KOPT-K1 (cell line): ENCODE results near the gene CEP192.
"Not testable (repeated sequence)": the region's sequence is repeated elsewhere in the genome, so short reads cannot be mapped to it uniquely, and the experiment has no call there.

Experiments
- H3K27ac ChIP-seq: fragments of 200-600 bp; sonication (generic); 2 replicates; pipeline ENCODE4 v1.5.1; 2016; ENCODE audit warnings: antibody characterized with exemption, mild to moderate bottlenecking, low read depth, low read length; ENCODE audit not compliant: poor library complexity, severe bottlenecking
- H3K36me3 ChIP-seq: fragments of 200-600 bp; sonication (generic); 2 replicates; pipeline ENCODE4 v1.5.1; 2017; ENCODE audit warnings: antibody characterized with exemption, mild to moderate bottlenecking, low read length, moderate library complexity; ENCODE audit not compliant: insufficient read depth
- H3K9me3 ChIP-seq: fragments of 200-600 bp; sonication (generic); 2 replicates; pipeline ENCODE4 v1.5.1; 2017; ENCODE audit warnings: antibody characterized with exemption, low read length, mild to moderate bottlenecking; ENCODE audit not compliant: insufficient read depth, poor library complexity, severe bottlenecking

The CEP192 gene

GRCh38 chr18:12975488-12975887 is 15.7 kb upstream of the CEP192 start:
- H3K9me3 ChIP-seq: no peaks in the 10 kb centered on the region
- H3K27ac ChIP-seq: no peak overlapping the region
- H3K36me3 ChIP-seq: peaks cover 84% of the 10 kb centered on the region

- Histone ChIP-seq H3K9me3 (no peaks in the 10 kb centered on the region), H3K36me3 (peaks cover 76% of the 10 kb centered on the region), H3K27ac (no peak overlapping the region)
Observed at GRCh38 chr18:12976305-12976704, 14.9 kb upstream of the CEP192 start.

- H3K36me3 ChIP-seq: peaks cover 70% of the 10 kb centered on the region
- not testable (repeated sequence) for H3K9me3 ChIP-seq, H3K27ac ChIP-seq
Observed at GRCh38 chr18:12980065-12980464, 11.1 kb upstream of the CEP192 start.

GRCh38 chr18:12989397-12990122 is 1.6 kb upstream of the CEP192 start:
- no peaks in the 10 kb centered on the region for H3K9me3 ChIP-seq
- H3K36me3 ChIP-seq: peaks cover 29% of the 10 kb centered on the region
- H3K27ac ChIP-seq: peak overlapping the region; percentile 93

GRCh38 chr18:12990123-12990475 is 1.1 kb upstream of the CEP192 start:
- H3K9me3 ChIP-seq: no peaks in the 10 kb centered on the region
- peak overlapping the region; percentile 93 for H3K27ac ChIP-seq

GRCh38 chr18:12990641-12990966 is 558 bp upstream of the CEP192 start:
- Histone ChIP-seq H3K27ac (peak overlapping the region; percentile 93), H3K9me3 (no peaks in the 10 kb centered on the region), H3K36me3 (peaks cover 28% of the 10 kb centered on the region)

More at GRCh38 chr18:12990123-12990475, 1.1 kb upstream of the CEP192 start:
- peaks cover 28% of the 10 kb centered on the region for H3K36me3 ChIP-seq

- H3K27ac ChIP-seq: peak overlapping the region; percentile 93
- H3K9me3 ChIP-seq: no peaks in the 10 kb centered on the region
- H3K36me3 ChIP-seq: peaks cover 29% of the 10 kb centered on the region
Observed at GRCh38 chr18:12991821-12992179, 638 bp downstream of the CEP192 start.

GRCh38 chr18:12993439-12993838 is 2.3 kb downstream of the CEP192 start:
- Histone ChIP-seq H3K9me3 (no peaks in the 10 kb centered on the region), H3K27ac (no peak overlapping the region), H3K36me3 (peaks cover 28% of the 10 kb centered on the region; the same call in 1 of the 2 replicates)

DNA sequence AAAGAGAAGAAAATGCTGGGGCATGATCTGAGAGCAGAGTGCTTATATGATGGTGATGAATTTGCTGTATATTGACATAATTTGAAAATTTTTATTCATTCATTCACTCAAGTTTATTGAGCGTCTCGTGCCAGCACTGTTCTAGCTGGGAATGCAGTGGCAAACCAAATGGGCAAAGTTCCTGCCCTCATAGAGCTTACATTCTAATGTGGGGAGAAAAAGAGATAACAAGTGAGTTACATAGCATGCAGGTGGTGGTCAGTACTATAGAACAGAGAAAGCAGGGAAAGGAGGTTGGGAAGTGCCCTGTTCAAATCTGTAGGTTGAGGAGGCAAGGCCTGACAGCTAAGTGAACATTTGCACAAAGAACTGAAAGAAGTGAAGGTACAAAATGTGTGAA is 4.3 kb downstream of the CEP192 start:
- no peaks in the 10 kb centered on the region for H3K9me3 ChIP-seq
- no peak overlapping the region for H3K27ac ChIP-seq
- peaks cover 41% of the 10 kb centered on the region for H3K36me3 ChIP-seq

GRCh38 chr18:12995952-12996477 is 4.9 kb downstream of the CEP192 start:
- Histone ChIP-seq H3K27ac (no peak overlapping the region), H3K36me3 (peaks cover 46% of the 10 kb centered on the region), H3K9me3 (no peaks in the 10 kb centered on the region)

DNA sequence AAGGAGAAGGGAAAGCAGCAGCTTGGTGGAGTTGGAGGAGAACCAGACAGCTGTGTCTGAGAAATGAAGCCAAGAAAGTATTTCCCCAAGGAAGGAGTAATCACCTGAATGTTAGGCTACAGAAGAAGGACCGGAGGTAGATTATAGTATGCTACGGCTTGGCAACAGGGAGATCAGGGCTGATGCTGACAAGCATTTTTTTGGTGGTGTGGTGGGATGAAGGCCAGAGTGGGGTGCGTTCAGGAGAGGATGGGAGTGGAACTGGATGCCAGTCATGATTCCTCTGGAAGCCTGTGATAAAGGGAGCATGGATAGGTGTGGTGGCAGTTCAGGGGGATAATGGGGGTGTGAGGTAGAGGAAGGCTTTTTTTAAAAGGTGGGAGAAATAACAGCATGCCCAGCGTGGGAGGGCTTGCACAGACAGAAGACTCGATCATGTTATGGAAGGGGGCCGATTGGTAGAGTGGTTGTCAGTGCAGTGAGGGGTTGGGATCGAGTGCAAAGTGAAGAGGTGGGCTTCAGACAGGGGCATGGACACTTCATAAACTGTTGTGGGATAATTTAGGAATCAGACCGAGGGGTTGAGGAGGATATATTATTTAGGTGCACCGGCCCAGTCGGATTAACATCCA is 5.6 kb downstream of the CEP192 start:
- no peak overlapping the region for H3K27ac ChIP-seq
- H3K36me3 ChIP-seq: peaks cover 54% of the 10 kb centered on the region
- H3K9me3 ChIP-seq: no peaks in the 10 kb centered on the region

DNA sequence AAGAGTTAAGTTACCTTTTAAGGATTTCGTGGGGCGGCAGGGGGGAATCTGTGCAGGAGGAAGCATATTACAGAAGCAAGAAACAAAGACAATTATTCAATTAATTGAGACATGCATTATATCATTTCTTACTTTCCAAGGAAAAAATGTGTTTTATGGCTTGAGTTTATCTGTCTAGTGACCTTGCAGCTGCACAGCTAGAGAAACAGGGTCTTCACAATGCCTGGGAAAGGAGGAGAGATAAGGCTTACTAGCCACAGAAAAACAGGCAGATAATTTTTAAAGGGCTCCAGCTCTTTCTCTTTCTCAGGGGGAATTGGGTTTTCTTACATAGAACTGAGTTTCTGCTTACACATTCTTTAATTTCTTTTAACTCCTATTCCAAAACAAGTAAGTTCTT is 6.2 kb downstream of the CEP192 start:
- H3K9me3 ChIP-seq, H3K27ac ChIP-seq: not testable (repeated sequence)
- H3K36me3 ChIP-seq: peaks cover 60% of the 10 kb centered on the region

GRCh38 chr18:12998332-12999060 is 7.3 kb downstream of the CEP192 start:
- no peak overlapping the region for H3K27ac ChIP-seq
- peaks cover 71% of the 10 kb centered on the region for H3K36me3 ChIP-seq
- H3K9me3 ChIP-seq: no peaks in the 10 kb centered on the region

- H3K9me3 ChIP-seq: no peaks in the 10 kb centered on the region
- H3K36me3 ChIP-seq: peaks cover 93% of the 10 kb centered on the region
- no peak overlapping the region for H3K27ac ChIP-seq
Observed at GRCh38 chr18:13003466-13003896, 12.3 kb downstream of the CEP192 start.

DNA sequence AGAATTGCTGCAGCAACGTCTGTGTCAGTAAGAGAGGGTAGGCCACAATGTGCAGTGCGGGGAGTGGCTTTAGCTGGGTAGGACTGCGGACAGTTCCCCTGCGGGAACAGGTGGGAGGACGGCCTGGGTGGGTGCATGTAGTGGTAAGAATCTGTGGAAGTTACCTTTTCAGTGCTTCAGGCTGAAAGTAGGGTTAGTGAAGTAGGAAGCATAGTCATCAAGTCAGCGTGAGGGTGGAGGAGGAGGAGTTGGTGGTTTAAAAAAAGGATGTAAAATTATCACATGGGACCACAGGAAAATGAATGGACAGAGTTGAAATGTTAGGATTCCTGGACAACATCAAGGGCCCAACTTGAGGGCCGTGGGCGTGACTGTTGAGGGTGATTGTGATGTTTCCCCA is 13.2 kb downstream of the CEP192 start:
- Histone ChIP-seq H3K27ac (no peak overlapping the region), H3K9me3 (no peaks in the 10 kb centered on the region), H3K36me3 (peaks cover 100% of the 10 kb centered on the region)
